ENCODE results near the gene MGP.

The MGP gene

DNA sequence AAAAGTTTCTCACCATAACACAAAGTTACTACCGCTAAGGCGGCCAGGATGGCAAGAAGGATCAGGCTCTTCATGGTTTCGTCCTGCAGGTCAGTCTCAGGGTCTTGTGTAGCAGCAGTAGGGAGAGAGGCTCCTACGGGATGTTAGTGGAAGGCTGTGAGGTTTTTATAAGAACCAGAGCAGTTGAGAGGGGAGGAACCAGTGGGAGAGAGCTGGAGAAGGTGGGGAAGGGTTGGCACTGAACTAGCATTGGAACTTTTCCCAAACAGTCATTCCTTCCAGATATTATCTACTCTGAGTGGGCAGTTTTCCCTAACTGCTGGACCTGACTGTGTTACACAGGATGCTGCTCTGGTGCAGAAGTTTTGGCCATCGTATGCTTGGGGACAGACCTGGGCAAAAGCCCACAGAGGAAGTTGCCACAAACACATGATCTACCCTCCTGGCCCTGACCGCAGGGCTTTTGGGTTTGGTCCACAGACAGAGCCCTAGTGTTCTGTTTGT lies at the start of gene MGP:
Gene MGP, minus strand, starts transcription at position 137 of the 504 bp plus-strand sequence. Its CDS starts 63 bp downstream, at position 74.
- DNase-seq: peak; percentile 72

DNA sequence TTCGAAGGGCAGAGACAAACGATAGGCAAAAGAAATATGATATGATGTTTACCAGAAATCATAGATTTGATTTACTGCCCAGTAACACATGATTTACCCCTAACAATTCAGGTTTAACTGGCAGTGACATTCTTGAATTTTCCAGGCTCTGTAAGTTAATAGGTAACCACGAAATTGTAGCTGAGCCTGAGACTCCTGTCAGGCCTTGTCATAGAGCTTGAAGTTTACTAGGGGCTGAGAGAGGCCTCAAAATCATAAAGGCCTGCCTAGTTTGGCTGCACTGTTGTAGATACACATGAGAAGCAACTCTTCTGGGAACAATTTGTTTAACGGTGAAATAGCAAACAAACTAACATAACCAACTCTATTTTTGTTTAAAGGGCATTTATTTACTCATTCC lies 49.4 kb upstream of the MGP start:
- DNase-seq: no peak

DNA sequence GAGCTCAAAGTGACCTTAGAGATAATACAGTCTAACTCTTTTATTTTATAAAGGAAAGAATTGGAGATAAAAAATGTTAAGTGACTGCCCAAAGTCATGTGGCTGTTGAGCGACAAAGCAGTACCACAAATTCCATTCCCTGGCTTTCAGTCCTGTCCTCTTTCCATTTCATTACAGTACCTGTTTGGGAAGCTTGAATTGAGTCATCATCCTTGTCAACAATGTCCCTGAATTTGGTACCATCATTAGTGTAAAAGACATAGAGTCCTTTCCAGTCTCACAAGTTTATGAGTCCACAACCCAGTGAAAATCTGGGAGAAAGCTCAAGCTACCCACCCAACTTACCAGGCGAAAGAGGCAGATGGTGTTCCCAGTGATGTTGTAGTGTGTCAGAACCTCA lies 48.9 kb upstream of the MGP start:
- no peak for DNase-seq

DNA sequence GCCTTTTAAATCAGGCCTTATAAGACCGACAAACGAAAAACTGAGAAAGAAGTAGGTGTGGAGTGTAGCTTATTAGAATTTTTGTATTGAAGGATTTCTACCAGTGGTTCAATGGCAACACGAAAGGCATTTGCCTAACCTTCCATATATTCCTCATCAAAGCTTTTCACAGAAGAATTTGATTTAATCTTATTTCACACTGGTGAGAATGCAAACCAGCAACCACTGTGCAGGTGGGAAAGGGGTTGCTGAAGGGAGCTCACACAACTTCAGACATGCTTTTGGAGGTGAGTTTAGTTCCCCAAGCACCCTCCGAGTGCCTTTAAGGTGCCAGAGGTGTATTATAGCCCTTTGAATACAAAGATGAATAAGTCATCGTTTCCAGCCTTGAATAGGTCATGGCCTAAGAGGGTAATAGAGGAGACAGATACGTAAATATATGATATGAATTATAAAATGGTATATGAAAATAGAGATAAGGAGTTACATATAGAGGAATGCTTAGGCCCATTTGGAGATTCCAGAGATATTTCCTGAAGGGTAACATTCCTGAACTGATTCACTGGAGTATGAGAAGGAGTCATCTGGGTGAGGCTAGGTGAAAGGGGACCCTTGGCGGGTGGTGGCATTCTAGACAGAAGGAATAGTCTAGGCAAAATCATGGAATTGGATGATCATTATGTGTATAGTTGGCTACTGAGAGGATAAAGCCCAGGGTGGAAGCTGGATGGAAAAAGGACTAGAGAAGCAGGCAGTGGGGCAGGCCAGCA lies 46.3 kb upstream of the MGP start:
- DNase-seq: no peak

DNA sequence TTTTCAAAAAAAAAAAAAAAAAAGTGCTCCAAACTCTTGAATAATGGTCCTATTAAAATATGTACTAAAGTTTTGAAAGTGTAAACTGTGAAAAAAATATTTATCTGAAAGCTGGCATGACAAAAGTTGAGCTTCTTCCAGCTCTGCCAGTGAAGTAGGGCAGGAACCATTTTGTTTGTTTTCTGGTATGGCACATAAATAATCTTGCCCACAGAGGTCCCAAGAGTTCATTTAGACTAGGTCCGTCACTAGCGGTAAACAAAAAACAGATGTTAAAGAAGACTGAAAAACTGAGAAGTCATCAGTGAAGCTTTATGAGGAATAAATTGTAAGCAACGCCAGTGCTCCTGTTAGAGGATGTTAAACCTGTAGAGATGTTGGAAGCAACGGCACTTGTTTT lies 45.7 kb upstream of the MGP start:
- no peak for DNase-seq

DNA sequence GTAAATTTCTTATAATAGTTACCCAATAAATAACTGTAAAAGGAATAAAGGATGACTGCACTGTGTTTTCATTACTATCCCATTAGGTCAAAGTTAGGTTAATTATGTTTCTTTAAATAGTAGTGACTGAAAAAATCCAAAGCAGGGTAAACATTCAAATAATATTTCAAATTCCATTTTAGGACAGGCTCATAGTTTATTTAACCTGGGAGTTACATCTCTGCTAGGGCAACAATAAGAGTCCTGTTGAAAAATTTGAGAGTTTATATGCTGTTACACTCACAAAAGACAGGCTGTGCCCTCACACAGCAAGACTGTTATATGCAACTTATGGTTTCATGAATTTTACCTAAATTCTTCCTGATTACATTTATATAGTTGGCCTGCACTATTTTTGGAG lies 44.6 kb upstream of the MGP start:
- DNase-seq: no peak

DNA sequence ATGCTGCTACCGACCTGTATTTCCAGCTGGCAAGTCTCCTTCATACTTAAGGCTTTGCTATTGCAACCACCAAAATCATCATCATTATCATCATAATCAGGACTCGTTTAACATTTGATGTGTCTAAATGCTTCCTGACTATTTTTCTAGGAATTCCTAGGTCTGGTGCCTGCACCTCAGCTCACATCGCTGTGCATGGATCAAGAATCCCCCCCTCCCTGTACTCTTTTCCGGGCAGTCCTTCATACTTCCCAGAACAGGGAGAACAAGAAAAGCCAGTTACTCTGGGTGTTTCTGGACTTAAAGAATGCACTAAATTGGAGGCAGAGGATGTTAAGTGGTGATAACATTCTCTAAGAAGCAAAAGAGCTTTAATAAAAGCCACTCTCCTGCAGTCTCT lies 43.3 kb upstream of the MGP start:
- no peak for DNase-seq

DNA sequence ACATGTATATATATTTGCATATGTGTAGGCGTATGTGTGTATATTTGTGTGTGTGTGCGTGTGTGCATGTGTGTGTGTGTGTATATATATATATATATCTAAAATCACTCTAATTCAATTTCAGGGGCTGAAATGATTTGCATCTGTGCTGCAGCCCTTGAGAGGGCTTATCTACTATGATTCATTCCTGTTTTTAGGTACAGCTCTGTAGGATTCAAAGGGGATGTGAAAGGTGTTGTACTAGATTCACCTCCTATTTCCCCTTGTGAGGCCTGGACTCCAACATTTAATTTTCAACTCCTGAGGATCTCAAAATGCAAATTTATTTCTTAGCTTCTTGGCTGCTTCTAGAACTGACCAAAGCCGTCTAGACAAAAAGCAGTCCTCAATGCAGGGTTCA lies 41.6 kb upstream of the MGP start:
- no peak for DNase-seq

DNA sequence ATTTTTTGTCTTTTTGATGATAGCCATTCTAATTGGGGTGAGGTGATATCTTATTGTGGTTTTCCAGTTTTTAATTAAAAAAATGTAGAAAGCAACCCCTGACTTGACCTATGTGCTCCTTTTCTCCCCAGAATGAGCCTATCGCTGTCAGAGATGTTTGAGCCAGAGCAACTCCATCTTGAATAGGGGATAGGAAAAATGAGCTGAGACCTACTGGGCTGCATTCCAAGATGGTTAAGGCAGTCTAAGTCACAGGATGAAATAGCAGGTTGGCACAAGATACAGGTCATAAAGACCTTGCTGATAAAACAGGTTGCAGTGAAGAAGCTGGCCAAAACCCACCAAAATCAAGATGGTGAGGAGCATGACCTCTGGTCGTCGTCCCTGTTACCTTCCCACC lies 38.9 kb upstream of the MGP start:
- no peak for DNase-seq

DNA sequence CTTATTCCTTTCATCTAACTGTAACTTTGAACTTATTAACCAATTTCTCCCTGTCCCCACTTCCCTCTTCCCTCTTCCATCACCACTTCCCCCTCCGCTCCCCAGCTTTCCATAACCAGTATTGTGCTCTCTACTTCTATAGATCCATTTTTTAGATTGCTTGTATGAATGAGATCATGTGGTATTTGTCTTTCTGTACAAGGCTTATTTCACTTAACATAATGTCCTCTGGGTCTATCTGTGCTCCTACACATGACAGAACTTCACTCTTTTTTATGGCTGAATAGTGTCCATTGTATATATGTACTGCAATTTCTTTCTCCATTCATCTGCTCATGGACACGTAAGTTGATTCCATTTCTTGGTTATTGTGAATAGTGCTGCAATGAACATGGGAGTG lies 38.3 kb upstream of the MGP start:
- DNase-seq: no peak

DNA sequence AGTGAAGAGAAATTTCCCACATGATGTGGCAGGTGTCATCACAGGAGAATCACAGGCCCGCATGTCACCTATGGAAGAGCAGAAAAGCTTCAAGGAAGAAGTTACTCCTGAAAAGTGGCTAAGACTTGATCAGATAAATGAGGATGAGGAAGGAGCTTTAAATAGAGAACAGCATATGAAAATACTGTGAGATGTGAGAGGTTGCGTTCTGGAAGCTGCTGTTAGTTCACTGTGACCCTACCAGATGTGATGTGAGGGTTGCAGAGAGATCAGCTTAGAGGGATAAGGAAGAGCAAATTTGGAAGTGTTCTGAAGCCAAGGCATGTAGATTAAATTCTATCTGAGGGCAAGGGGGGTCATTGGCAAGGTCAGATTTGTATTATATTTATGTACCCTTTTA lies 35.6 kb upstream of the MGP start:
- DNase-seq: no peak

DNA sequence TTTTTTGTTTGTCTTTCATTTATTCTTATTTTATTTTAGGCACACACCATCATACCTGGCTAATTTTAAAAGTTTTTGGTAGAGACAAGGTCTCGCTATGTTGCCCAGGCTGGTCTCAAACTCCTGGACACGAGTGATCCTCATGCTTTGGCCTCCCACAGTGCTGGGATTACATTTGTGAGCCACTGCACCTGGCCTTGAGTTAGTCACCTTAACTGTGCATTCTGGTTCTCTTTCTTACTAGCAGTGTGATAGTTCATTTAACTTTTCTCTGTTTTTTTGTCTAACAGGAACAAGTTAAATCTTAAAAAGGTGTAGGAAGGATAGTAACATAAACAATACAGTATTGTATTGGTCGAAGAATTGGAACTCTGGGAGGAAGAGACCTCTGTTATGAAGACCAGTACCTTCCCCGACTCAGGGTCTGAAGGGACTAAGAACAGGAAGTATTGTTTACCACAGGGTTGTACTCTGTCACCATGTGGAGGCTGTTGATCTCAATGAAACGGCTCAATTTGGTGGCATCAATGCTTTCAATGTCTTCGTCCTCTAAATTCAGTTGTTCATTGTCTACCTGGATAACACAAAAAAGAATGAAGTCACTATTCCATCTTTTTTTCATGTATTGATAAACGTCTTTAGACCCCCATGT lies 34.9 kb upstream of the MGP start:
- DNase-seq: no peak

DNA sequence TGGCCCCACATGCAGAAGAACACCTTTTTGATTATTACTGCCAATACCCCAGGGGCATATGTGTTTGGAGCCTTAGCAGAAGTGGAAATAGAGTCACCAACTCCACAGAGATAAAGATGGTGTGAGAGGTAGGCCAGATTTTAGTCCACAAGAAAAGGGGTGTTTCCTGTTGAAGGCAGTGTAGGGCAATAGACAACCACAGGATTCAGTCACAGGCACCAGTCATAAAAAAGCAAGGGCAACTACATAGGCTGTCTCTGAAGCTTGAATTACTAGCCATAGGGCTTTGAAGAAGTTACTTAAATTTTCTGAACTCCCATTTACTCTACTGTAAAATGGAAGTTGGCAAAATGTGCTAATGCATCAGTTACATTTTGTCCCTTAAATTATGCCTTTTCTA lies 33.8 kb upstream of the MGP start:
- no peak for DNase-seq

DNA sequence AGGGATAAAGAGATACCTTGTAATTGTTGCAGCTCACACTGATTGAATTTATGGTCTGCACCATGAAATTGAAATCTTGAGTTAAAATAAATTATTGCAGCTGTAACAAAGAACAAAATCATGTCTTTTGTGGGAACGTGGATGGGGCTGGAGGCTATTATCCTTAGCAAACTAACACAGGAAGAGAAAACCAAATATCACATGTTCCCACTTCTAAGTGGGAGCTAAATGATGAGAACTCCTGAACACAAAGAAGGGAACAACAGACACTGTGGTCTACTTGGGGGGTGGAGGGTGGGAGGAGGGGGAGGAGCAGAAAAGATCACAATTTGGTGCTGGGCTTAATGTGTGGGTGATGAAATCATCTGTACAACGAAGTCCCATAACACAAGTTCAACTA lies 30.1 kb upstream of the MGP start:
- DNase-seq: no peak

DNA sequence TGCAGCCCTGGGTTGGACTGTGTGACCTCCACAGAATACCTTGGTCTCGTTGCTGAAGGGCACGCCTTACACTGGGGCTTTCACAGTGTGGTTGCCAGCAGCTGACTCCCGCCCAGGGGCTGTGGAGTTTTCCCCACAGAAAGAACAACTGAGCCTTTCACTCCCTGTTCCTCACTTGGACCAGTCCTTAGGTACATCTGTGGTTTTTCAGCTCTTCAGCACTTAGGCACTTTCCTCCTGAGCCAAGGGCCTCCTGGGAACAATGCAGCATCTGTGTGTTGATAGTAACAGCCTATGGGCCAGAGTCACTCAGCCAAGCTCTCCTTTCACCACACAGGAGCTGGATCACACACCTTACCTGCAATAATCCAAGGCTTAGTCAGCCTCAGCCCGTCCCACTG lies 27.7 kb upstream of the MGP start:
- no peak for DNase-seq

DNA sequence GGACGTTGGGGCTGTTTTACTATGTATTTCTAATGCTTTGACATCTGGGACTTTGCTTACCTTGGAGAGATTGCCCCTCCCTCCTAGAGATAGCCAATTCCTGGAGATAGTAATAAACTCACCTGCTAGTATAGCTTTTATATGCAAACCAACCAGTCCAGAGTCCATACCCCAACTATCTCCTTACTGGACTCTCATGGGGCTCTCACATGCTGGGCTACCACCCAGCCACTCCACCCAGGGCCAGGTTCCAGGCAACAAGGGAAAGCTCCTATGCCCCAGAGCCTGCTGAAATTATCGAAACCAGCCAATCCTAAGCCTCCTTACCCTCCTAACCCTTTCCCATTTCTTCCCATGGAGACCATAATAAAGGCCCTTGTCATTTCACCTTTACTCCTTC lies 25.5 kb upstream of the MGP start:
- DNase-seq: no peak

DNA sequence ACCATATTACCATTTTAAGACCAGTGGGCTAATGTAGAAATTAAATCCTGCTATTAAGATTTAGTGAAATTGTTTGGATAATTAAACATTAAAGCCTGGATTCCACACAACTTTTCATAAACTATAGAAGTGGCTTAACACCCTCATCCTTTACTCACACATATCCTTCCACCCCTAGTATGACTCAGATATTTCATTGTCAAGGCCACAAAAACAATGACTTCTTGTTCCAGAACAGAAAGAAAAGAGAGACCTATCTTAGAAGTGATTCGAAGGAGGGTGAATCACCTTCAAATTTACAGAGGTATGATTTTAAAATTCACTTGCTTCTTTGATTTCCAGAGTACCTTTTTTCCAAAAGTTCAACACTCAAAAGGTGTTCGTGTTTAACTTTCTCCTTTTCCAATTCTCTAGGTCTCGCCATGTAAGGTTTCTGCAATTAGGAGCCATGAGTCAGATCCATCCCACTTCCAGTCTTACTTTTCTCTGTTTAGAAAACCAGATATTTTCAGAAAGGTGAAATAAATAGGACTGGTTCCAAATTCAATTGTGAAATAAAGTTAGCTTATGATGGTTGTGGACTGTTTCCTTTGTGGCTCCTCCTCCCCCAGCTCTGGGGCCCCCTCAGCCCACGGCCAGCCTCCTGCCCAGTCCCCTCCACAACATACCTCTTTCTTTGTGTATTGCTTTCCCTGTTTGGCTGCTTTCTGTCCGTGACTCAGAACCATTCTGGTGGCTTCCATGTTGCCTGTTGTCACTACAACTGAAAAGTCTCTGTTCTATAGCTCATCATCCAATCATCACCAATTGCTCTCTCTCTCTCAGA lies 24.6 kb upstream of the MGP start:
- peak; percentile 31 for DNase-seq

DNA sequence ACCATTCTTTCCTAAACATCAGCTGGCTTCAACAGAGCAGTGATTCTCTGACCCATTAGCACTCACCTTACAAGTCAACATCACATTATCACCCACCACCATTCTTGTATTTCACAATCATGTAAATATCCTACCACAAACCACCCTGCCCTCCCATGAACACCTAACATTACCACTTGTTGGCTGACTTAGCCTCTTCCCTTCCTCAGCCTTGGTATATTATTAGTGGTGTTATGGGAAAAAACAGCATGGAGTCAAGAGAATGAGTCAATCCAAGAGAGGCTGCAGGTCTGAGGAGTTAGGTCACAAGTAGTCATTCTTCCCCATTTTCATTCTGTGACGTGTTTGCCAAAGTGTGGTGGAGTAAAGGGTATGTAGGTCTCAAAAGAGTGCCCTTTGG lies 22.3 kb upstream of the MGP start:
- DNase-seq: no peak

DNA sequence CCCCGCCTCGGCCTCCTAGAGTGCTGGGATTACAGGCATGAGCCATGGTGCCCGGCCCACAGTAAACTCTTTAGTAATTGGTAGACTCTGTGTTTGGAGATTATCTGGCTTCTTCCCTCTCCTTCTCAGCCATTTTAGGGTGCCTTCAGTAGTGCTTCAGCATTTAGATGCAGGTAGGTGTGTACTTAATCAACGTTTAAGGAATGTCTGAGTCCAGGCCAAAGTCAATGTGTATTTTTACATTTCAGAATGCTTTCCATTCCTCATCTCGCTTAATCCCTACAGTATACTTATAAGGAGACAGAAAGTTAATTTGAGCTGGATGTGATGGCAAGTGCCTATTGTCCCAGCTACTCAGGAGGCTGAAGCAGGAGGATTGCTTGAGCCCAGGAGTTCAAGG lies 20.5 kb upstream of the MGP start:
- no peak for DNase-seq

DNA sequence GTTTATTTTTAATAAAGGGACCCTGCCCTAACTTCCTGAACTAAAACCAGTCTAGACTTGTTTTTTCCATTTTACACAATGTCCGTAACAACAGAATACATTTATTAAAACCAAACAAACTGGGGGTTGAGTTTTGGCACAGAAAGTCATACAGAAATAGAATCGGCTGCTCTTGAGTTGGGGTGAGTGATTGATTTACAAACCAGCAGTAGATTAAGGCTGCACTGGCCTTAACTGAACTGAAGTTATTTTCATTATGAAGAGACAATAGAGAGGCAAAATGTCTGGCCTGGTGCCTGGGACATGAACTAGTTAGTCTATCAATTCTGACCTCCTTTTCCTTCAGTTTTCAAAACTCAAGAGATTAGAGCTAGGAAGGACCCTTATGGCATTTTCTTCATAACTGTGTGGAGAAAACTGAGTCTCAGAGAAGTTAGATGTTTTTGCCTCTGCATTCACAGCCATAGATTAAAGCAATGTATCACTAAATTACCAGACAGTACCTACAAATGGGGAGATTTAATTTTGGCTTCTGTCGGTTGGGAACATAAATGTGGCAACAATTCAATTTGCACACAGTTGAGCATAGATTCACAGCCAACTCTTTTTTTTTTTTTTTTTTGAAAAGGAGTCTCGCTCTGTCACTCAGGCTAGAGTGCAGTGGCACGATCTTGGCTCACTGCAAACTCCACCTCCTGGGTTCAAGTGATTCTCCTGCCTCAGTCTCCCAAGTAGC lies 19.8 kb upstream of the MGP start:
- no peak for DNase-seq

DNA sequence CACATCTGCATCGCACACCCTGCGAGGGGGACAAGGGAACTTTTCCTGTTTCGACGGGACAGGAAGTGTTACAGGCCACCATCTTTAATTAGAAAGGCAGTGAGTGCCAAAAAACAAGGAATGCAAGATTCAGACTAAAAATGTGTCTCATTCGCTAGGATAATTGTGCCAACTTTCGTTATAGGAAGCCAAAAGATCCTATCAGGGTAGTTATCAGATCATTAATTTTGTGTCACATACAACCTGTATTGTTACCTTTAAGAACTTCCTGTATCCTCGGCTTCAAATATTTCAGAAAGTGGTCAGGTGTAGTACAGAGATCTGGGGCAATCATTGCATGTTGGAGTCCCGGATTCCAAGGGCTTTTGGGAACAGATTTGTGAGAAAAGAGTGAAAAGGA lies 19.2 kb upstream of the MGP start:
- no peak for DNase-seq

DNA sequence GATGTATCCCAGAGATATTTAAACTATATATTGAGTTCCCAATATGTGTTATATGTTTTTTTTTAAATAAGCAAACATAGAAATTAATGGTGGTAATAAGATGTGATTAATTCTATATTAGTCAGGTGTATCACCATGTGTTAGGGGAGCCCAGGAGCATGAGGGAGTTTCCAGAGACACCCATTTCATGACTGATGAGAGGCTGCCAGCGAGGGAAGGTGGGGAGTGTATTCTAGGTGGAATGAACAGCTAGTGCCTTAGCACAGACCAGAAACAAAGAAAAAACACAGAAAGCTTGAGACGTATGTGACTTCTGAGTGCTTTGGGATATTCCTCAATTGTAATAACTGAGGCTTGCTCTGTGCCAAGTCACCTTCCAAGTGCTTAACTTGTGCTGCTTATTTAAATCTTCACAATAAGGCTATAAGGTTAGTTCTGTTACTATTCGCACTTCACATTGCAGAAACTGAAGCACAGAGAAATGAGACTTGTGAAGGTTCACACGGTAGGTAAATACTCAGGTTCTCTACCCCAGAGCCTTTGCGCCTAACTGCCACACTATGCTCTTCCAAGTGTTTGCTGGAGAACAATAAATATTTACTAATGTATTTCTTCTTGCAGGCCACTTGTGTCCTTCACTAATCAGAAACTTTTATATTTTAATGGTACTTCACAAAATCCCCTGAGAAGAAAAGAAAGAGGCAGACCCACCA lies 17.9 kb upstream of the MGP start:
- no peak for DNase-seq
